ENCODE measurements around the gene MAML2. TPM values are rescaled to one million over a fixed set of nuclear protein-coding genes. Genes with fewer than 3 reads are reported as not detected.

The MAML2 gene
- total and polyA plus RNA-seq, 2 of the 13 experiments (the other 11 are each of a cell fraction or from before 2014, with no cell fraction given), result 2.3 to 25.9 TPM

DNA sequence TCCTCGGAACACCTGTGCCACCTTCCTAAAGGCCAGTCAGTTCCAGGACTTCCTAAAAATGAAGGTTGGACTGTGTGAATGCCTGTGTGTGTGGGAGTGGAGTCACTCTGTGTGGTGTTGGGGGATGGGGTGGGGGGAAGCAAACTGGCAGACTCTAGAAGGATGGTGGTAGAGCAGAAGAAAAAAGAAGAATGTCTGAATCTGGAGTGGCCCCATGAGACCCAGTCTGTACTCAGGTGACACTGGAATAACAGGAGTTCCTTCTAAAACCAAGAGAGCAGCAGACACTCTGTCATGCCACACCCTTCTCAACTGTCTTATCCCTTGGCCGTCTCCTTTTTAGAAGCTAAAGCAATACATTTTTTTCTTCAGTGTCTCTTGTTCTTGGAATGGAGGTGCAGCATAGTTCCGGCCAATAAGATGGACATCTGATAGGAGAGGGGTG is 82.9 kb downstream of the MAML2 start:
- ATAC-seq, result no peak
- Histone ChIP-seq H3K36me3 (replicated peaks in 1 of 2; ENCODE audit: control insufficient read depth in 1 of 2, insufficient read depth in 2 of 2, low read length in 2 of 2) (peaks cover 1 to 3% of the 10 kb centered on the region in 2 experiments; a peak in 3 of 5 replicates), H4K20me1 (ENCODE audit: insufficient read depth, low read length) (no peaks in the 10 kb centered on the region; the same call in 1 of the 2 replicates), H3K4me3 (replicated peaks in 1 of 3; ENCODE audit: insufficient read depth in 1 of 3, low read depth in 2 of 3, low read length in 3 of 3) (no peak overlapping the region), H3K27me3 (ENCODE audit: control insufficient read depth in 1 of 2, insufficient read depth in 2 of 2, low read length in 2 of 2) (no peaks in the 10 kb centered on the region), H3K79me2 (ENCODE audit: insufficient read depth, low read length) (peaks cover 6% of the 10 kb centered on the region), H3K4me1 (ENCODE audit: insufficient read depth, low read length) (peaks cover 26% of the 10 kb centered on the region), H3K9ac (ENCODE audit: insufficient read depth, low read depth, low read length) (no peak overlapping the region), H3K4me2 (ENCODE audit: low read depth, low read length) (no peak overlapping the region), H2AFZ (ENCODE audit: low read length) (no peak overlapping the region), H3K27ac (ENCODE audit: extremely low read length, insufficient read depth, low read length) (no peak overlapping the region), H3K9me3 (ENCODE audit: low read length) (no peaks in the 10 kb centered on the region)
- BruUV-seq (replicated peaks), result no TSS peak
- in situ Hi-C loops (cut with HindIII; ENCODE audit: extremely low pct_ligation_motif_present, low pct_unique_long_range_greater_than_20kb), result no loop called here
- ChIA-PET CTCF (ENCODE audit: low intra/inter-chr PET ratio, low total read pairs) (no interaction called here), POLR2A (no interaction called here)
- intact Hi-C loops (cut with micrococcal nuclease; ENCODE audit: unreplicated experiment), result no loop called here
- no peak for FAIRE-seq
- TF ChIP-seq SP2 (CRISPR knock-in tag; IDR thresholded peaks at IDR 0.05) (no peak), SNAPC2 (CRISPR knock-in tag; IDR thresholded peaks at IDR 0.05) (no peak), NCOA1 (CRISPR knock-in tag; IDR thresholded peaks at IDR 0.05) (no peak)
- DNase-seq (ENCODE audit: low spot score), result no peak
- WGBS (ENCODE audit: low lambda C conversion rate), result 97% methylated on average over 3 of the region's 3 CpGs

GRCh38 chr11:96259134-96259830 is 83.7 kb downstream of the MAML2 start:
- H3K9me3 ChIP-seq (ENCODE audit: low read length), result no peaks in the 10 kb centered on the region
- peaks cover 34% of the 10 kb centered on the region for H3K4me1 ChIP-seq (ENCODE audit: insufficient read depth, low read length)
- ATAC-seq (no peak), FAIRE-seq (no peak), DNase-seq (ENCODE audit: low spot score) (no peak)
- H3K9ac ChIP-seq (ENCODE audit: insufficient read depth, low read depth, low read length), result no peak overlapping the region
- intact Hi-C loops (cut with micrococcal nuclease; ENCODE audit: unreplicated experiment), result no loop called here
- ChIA-PET POLR2A (no interaction called here), CTCF (ENCODE audit: low intra/inter-chr PET ratio, low total read pairs) (no interaction called here)
- H2AFZ ChIP-seq (ENCODE audit: low read length), result no peak overlapping the region
- no peaks in the 10 kb centered on the region; the same call in 1 of the 2 replicates for H4K20me1 ChIP-seq (ENCODE audit: insufficient read depth, low read length)
- H3K27me3 ChIP-seq (ENCODE audit: control insufficient read depth in 1 of 2, insufficient read depth in 2 of 2, low read length in 2 of 2), result no peaks in the 10 kb centered on the region
- H3K4me2 ChIP-seq (ENCODE audit: low read depth, low read length), result no peak overlapping the region
- whole genome bisulfite sequencing (ENCODE audit: low lambda C conversion rate), result 77% methylated on average over 4 of the region's 4 CpGs
- no peak overlapping the region for H3K27ac ChIP-seq (ENCODE audit: extremely low read length, insufficient read depth, low read length)
- H3K79me2 ChIP-seq (ENCODE audit: insufficient read depth, low read length), result peaks cover 6% of the 10 kb centered on the region
- BruUV-seq (replicated peaks), result no TSS peak
- in situ Hi-C loops (cut with HindIII; ENCODE audit: extremely low pct_ligation_motif_present, low pct_unique_long_range_greater_than_20kb), result no loop called here
- no peak overlapping the region for H3K4me3 ChIP-seq (replicated peaks in 1 of 3; ENCODE audit: insufficient read depth in 1 of 3, low read depth in 2 of 3, low read length in 3 of 3)
- H3K36me3 ChIP-seq (replicated peaks in 1 of 2; ENCODE audit: control insufficient read depth in 1 of 2, insufficient read depth in 2 of 2, low read length in 2 of 2), result peaks cover 1 to 3% of the 10 kb centered on the region in 2 experiments; a peak in 3 of 5 replicates
- no peak for TF ChIP-seq RARG (CRISPR knock-in tag; IDR thresholded peaks at IDR 0.05; ENCODE audit: low read depth)
- no peak for TF ChIP-seq ZNF768 (CRISPR knock-in tag; IDR thresholded peaks at IDR 0.05)
- TF ChIP-seq GATAD2A (CRISPR knock-in tag; IDR thresholded peaks at IDR 0.05), result no peak
- no peak for TF ChIP-seq MTF2 (CRISPR knock-in tag; IDR thresholded peaks at IDR 0.05; ENCODE audit: borderline replicate concordance)
- no peak for TF ChIP-seq PAX8 (CRISPR knock-in tag; IDR thresholded peaks at IDR 0.05; ENCODE audit: borderline replicate concordance)
- TF ChIP-seq GABPB1 (CRISPR knock-in tag; IDR thresholded peaks at IDR 0.05), result no peak
- TF ChIP-seq RXRB (CRISPR knock-in tag; IDR thresholded peaks at IDR 0.05; ENCODE audit: borderline replicate concordance), result no peak
- no peak for TF ChIP-seq ZSCAN30 (CRISPR knock-in tag; IDR thresholded peaks at IDR 0.05)
- no peak for TF ChIP-seq KLF15 (CRISPR knock-in tag; IDR thresholded peaks at IDR 0.05; ENCODE audit: borderline replicate concordance)
- no peak for TF ChIP-seq ZNF33A (CRISPR knock-in tag; IDR thresholded peaks at IDR 0.05; ENCODE audit: borderline replicate concordance)
- TF ChIP-seq ZNF143 (CRISPR knock-in tag; IDR thresholded peaks at IDR 0.05), result no peak
- no peak for TF ChIP-seq ZFP36 (IDR thresholded peaks at IDR 0.05; ENCODE audit: borderline replicate concordance, low read depth, low read length, partially characterized antibody)
- TF ChIP-seq KAT8 (CRISPR knock-in tag; IDR thresholded peaks at IDR 0.05), result no peak
- no peak for TF ChIP-seq DZIP1 (CRISPR knock-in tag; IDR thresholded peaks at IDR 0.05)
